Measurements from ENCODE around the gene TTC28. TPM values are rescaled to one million over a fixed set of nuclear protein-coding genes. Genes with fewer than 3 reads are reported as not detected.
"Not testable (repeated sequence)": the region's sequence is repeated elsewhere in the genome, so short reads cannot be mapped to it uniquely, and the experiment has no call there.

Gene TTC28
- total RNA-seq, 8 experiments from 2014 or later, result 19.2 to 51.4 (median 26.6) TPM

- Histone ChIP-seq H3K4me3 (no peak overlapping the region), H3K4me1 (replicated peaks in 1 of 2) (peaks cover 32 to 34% of the 10 kb centered on the region in 2 donors), H3K27ac (no peak overlapping the region)
- in situ Hi-C loops (cut with MboI; ENCODE audit: low pct_unique_long_range_greater_than_20kb in 2 of 9, low sequenced_read_pairs in 9 of 9, unreplicated experiment in 9 of 9), result no loop called here
- peak in 6 of 8 experiments; percentile 50 to 76 (median 71) for ATAC-seq (replicated peaks in 6 of 8)
- WGBS, 10 experiments, result 33 to 100% (median 69%) methylated on average over 1 to 2 of the region's 2 CpGs; no CpG with 5 or more reads in 3 of the 10 experiments
Measured at GRCh38 chr22:28171115-28171514, 508.5 kb downstream of the TTC28 start.

GRCh38 chr22:28169314-28169713 lies 510.3 kb downstream of the TTC28 start:
- H3K27ac ChIP-seq; H3K4me3 ChIP-seq; in situ Hi-C loops (cut with MboI; ENCODE audit: low pct_unique_long_range_greater_than_20kb in 2 of 9, low sequenced_read_pairs in 9 of 9, unreplicated experiment in 9 of 9); ATAC-seq (replicated peaks in 6 of 8): not testable (repeated sequence)
- H3K4me1 ChIP-seq (replicated peaks in 1 of 2), result peaks cover 32 to 34% of the 10 kb centered on the region in 2 donors
- 83 to 86% (median 83%) methylated on average over 1 of the region's 2 CpGs; no CpG with 5 or more reads in 7 of the 10 experiments for WGBS, 10 experiments

- peak in 1 of 8 experiments; percentile 37 for ATAC-seq (replicated peaks in 6 of 8)
- in situ Hi-C loops (cut with MboI; ENCODE audit: low pct_unique_long_range_greater_than_20kb in 2 of 9, low sequenced_read_pairs in 9 of 9, unreplicated experiment in 9 of 9), result no loop called here
- no peak overlapping the region for H3K4me3 ChIP-seq
- H3K4me1 ChIP-seq (replicated peaks in 1 of 2), result peaks cover 0 to 13% of the 10 kb centered on the region in 2 donors
- no peak overlapping the region for H3K27ac ChIP-seq
Measured at GRCh38 chr22:28155808-28156207, 523.8 kb downstream of the TTC28 start.

- 34 to 100% (median 91%) methylated on average over 1 to 2 of the region's 2 CpGs; no CpG with 5 or more reads in 2 of the 10 experiments for WGBS, 10 experiments
- peaks cover 0 to 17% of the 10 kb centered on the region in 2 donors for H3K4me1 ChIP-seq (replicated peaks in 1 of 2)
- no peak overlapping the region for H3K27ac ChIP-seq
- in situ Hi-C loops (cut with MboI; ENCODE audit: low pct_unique_long_range_greater_than_20kb in 2 of 9, low sequenced_read_pairs in 9 of 9, unreplicated experiment in 9 of 9), result no loop called here
- no peak for ATAC-seq (replicated peaks in 6 of 8)
- no peak overlapping the region for H3K4me3 ChIP-seq
Measured at GRCh38 chr22:28154861-28155260, 524.8 kb downstream of the TTC28 start.

GRCh38 chr22:28151151-28151816 lies 528.4 kb downstream of the TTC28 start:
- in situ Hi-C loops (cut with MboI; ENCODE audit: low pct_unique_long_range_greater_than_20kb in 2 of 9, low sequenced_read_pairs in 9 of 9, unreplicated experiment in 9 of 9), result no loop called here
- 35 to 95% (median 47%) methylated on average over 1 to 4 of the region's 4 CpGs for WGBS, 10 experiments
- Histone ChIP-seq H3K4me1 (replicated peaks in 1 of 2) (peaks cover 5 to 30% of the 10 kb centered on the region in 2 donors), H3K4me3 (no peak overlapping the region), H3K27ac (no peak overlapping the region)
- ATAC-seq (replicated peaks in 6 of 8), result peak; percentile 26 to 88 (median 64)

- 61 to 100% (median 94%) methylated on average over 2 to 6 of the region's 6 CpGs; no CpG with 5 or more reads in 1 of the 10 experiments for whole genome bisulfite sequencing, 10 experiments
- ATAC-seq (replicated peaks in 6 of 8), result peak in 1 of 8 experiments; percentile 37
- in situ Hi-C loops (cut with MboI; ENCODE audit: low pct_unique_long_range_greater_than_20kb in 2 of 9, low sequenced_read_pairs in 9 of 9, unreplicated experiment in 9 of 9), result no loop called here
- Histone ChIP-seq H3K4me1 (replicated peaks in 1 of 2) (peaks cover 5 to 30% of the 10 kb centered on the region in 2 donors), H3K27ac (no peak overlapping the region), H3K4me3 (no peak overlapping the region)
Measured at GRCh38 chr22:28148816-28149465, 530.7 kb downstream of the TTC28 start.

- ATAC-seq (replicated peaks in 6 of 8), result no peak
- in situ Hi-C loops (cut with MboI; ENCODE audit: low pct_unique_long_range_greater_than_20kb in 2 of 9, low sequenced_read_pairs in 9 of 9, unreplicated experiment in 9 of 9), result no loop called here
- 40 to 100% (median 80%) methylated on average over 1 to 2 of the region's 2 CpGs; no CpG with 5 or more reads in 1 of the 10 experiments for WGBS, 10 experiments
- H3K27ac ChIP-seq, result no peak overlapping the region
- H3K4me1 ChIP-seq (replicated peaks in 1 of 2), result peaks cover 18 to 41% of the 10 kb centered on the region in 2 donors
- no peak overlapping the region for H3K4me3 ChIP-seq
Measured at GRCh38 chr22:28147401-28147800, 532.2 kb downstream of the TTC28 start.

GRCh38 chr22:28146401-28147314 lies 533.0 kb downstream of the TTC28 start:
- ATAC-seq (replicated peaks in 6 of 8), result peak in 2 of 8 experiments; percentile 7 to 31
- in situ Hi-C loops (cut with MboI; ENCODE audit: low pct_unique_long_range_greater_than_20kb in 2 of 9, low sequenced_read_pairs in 9 of 9, unreplicated experiment in 9 of 9), result no loop called here
- H3K4me1 ChIP-seq (replicated peaks in 1 of 2), result peaks cover 22 to 46% of the 10 kb centered on the region in 2 donors
- 21 to 88% (median 76%) methylated on average over 2 to 5 of the region's 5 CpGs; no CpG with 5 or more reads in 1 of the 10 experiments for WGBS, 10 experiments
- no peak overlapping the region for H3K27ac ChIP-seq
- no peak overlapping the region for H3K4me3 ChIP-seq

- 0 to 100% (median 75%) methylated on average over 1 to 3 of the region's 3 CpGs; no CpG with 5 or more reads in 1 of the 10 experiments for WGBS, 10 experiments
- peak in 3 of 8 experiments; percentile 27 to 84 (median 51) for ATAC-seq (replicated peaks in 6 of 8)
- Histone ChIP-seq H3K4me1 (replicated peaks in 1 of 2) (peaks cover 33 to 39% of the 10 kb centered on the region in 2 donors), H3K4me3 (no peak overlapping the region), H3K27ac (no peak overlapping the region)
- in situ Hi-C loops (cut with MboI; ENCODE audit: low pct_unique_long_range_greater_than_20kb in 2 of 9, low sequenced_read_pairs in 9 of 9, unreplicated experiment in 9 of 9), result no loop called here
Measured at GRCh38 chr22:28143961-28144745, 535.5 kb downstream of the TTC28 start.

- 0 to 100% (median 84%) methylated on average over 1 to 2 of the region's 2 CpGs; no CpG with 5 or more reads in 1 of the 10 experiments for WGBS, 10 experiments
- no peak for ATAC-seq (replicated peaks in 6 of 8)
- Histone ChIP-seq H3K4me1 (replicated peaks in 1 of 2) (peaks cover 39 to 41% of the 10 kb centered on the region in 2 donors), H3K27ac (no peak overlapping the region), H3K4me3 (no peak overlapping the region)
- in situ Hi-C loops (cut with MboI; ENCODE audit: low pct_unique_long_range_greater_than_20kb in 2 of 9, low sequenced_read_pairs in 9 of 9, unreplicated experiment in 9 of 9), result no loop called here
Measured at GRCh38 chr22:28143241-28143865, 536.3 kb downstream of the TTC28 start.

GRCh38 chr22:28142361-28142961 lies 537.2 kb downstream of the TTC28 start:
- peak in 6 of 8 experiments; percentile 31 to 76 (median 63) for ATAC-seq (replicated peaks in 6 of 8)
- Histone ChIP-seq H3K4me3 (no peak overlapping the region), H3K4me1 (replicated peaks in 1 of 2) (peaks cover 40% of the 10 kb centered on the region in 2 donors), H3K27ac (no peak overlapping the region)
- in situ Hi-C loops (cut with MboI; ENCODE audit: low pct_unique_long_range_greater_than_20kb in 2 of 9, low sequenced_read_pairs in 9 of 9, unreplicated experiment in 9 of 9), result no loop called here
- 0 to 78% (median 18%) methylated on average over 1 to 2 of the region's 2 CpGs; no CpG with 5 or more reads in 2 of the 10 experiments for WGBS, 10 experiments

Measured in motor neuron (in vitro differentiated cells).